Osteocyte (in vitro differentiated cells): ENCODE measurements around the gene PPM1H. TPM values are rescaled to one million over a fixed set of nuclear protein-coding genes. Genes with fewer than 3 reads are reported as not detected.

ENCODE experiments used
- DNase-seq: peaks from one replicate; pipeline ENCODE4 v3.0.0; 2021; ENCODE audit warnings: mixed read lengths; ENCODE audit not compliant: unreplicated experiment; ENCODE audit errors: extremely low spot score
- H3K27ac Mint-ChIP-seq: one replicate; pipeline ENCODE4 v1.8.0; 2021; ENCODE audit warnings: mild to moderate bottlenecking, mixed read lengths; ENCODE audit not compliant: unreplicated experiment
- H3K27me3 Mint-ChIP-seq: one replicate; pipeline ENCODE4 v1.8.0; 2021; ENCODE audit warnings: mixed read lengths; ENCODE audit not compliant: unreplicated experiment
- H3K36me3 Mint-ChIP-seq: one replicate; pipeline ENCODE4 v1.8.0; 2021; ENCODE audit warnings: mixed read lengths; ENCODE audit not compliant: unreplicated experiment
- H3K4me1 Mint-ChIP-seq: one replicate; pipeline ENCODE4 v1.8.0; 2021; ENCODE audit warnings: mixed read lengths; ENCODE audit not compliant: unreplicated experiment
- H3K4me3 Mint-ChIP-seq: one replicate; pipeline ENCODE4 v1.8.0; 2021; ENCODE audit warnings: mild to moderate bottlenecking, moderate library complexity, mixed read lengths; ENCODE audit not compliant: unreplicated experiment
- H3K9me3 Mint-ChIP-seq: one replicate; pipeline ENCODE4 v1.8.0; 2021; ENCODE audit warnings: mixed read lengths; ENCODE audit not compliant: unreplicated experiment
- total RNA-seq: library from RNA; stranded (reverse); gene quantifications from 2 replicates; pipeline ENCODE4 v1.2.1, GENCODE V29; 2021
- TF ChIP-seq, protein P1 (sequence below): fragments of 200-600 bp; sonication (generic); IDR thresholded peaks from 2 replicates; pipeline ENCODE4 v1.5.0; 2021; ENCODE audit warnings: antibody characterized with exemption, mild to moderate bottlenecking, moderate library complexity

Gene PPM1H
- total RNA-seq, 1 donor from 2014 or later = 60.8 TPM

GRCh38 chr12:62716866-62717525, 218.0 kb downstream of the PPM1H start:
- H3K36me3 Mint-ChIP-seq = peaks cover 42% of the 10 kb centered on the region
- no peaks in the 10 kb centered on the region for H3K27me3 Mint-ChIP-seq
- TF ChIP-seq, protein P1, sequence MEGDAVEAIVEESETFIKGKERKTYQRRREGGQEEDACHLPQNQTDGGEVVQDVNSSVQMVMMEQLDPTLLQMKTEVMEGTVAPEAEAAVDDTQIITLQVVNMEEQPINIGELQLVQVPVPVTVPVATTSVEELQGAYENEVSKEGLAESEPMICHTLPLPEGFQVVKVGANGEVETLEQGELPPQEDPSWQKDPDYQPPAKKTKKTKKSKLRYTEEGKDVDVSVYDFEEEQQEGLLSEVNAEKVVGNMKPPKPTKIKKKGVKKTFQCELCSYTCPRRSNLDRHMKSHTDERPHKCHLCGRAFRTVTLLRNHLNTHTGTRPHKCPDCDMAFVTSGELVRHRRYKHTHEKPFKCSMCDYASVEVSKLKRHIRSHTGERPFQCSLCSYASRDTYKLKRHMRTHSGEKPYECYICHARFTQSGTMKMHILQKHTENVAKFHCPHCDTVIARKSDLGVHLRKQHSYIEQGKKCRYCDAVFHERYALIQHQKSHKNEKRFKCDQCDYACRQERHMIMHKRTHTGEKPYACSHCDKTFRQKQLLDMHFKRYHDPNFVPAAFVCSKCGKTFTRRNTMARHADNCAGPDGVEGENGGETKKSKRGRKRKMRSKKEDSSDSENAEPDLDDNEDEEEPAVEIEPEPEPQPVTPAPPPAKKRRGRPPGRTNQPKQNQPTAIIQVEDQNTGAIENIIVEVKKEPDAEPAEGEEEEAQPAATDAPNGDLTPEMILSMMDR = no peak
- DNase-seq = no peak
- no peaks in the 10 kb centered on the region for H3K9me3 Mint-ChIP-seq
- H3K27ac Mint-ChIP-seq = no peak overlapping the region
- H3K4me3 Mint-ChIP-seq = no peak overlapping the region
- peaks cover 45% of the 10 kb centered on the region for H3K4me1 Mint-ChIP-seq

GRCh38 chr12:62716037-62716436, 218.9 kb downstream of the PPM1H start:
- Mint-ChIP-seq H3K9me3 (no peaks in the 10 kb centered on the region), H3K4me3 (no peak overlapping the region), H3K27ac (no peak overlapping the region), H3K4me1 (peaks cover 44% of the 10 kb centered on the region), H3K36me3 (peaks cover 44% of the 10 kb centered on the region), H3K27me3 (no peaks in the 10 kb centered on the region)
- no peak for DNase-seq
- TF ChIP-seq, protein P1 = no peak

GRCh38 chr12:62714774-62715721, 219.9 kb downstream of the PPM1H start:
- Mint-ChIP-seq H3K9me3 (no peaks in the 10 kb centered on the region), H3K4me3 (no peak overlapping the region), H3K36me3 (peaks cover 44% of the 10 kb centered on the region), H3K27me3 (no peaks in the 10 kb centered on the region), H3K4me1 (peaks cover 37% of the 10 kb centered on the region), H3K27ac (peak overlapping the region; percentile 59)
- TF ChIP-seq, protein P1 = no peak
- no peak for DNase-seq

- TF ChIP-seq, protein P1 = no peak
- DNase-seq = no peak
- Mint-ChIP-seq H3K4me1 (peaks cover 44% of the 10 kb centered on the region), H3K4me3 (no peak overlapping the region), H3K27me3 (no peaks in the 10 kb centered on the region), H3K36me3 (peaks cover 41% of the 10 kb centered on the region), H3K9me3 (no peaks in the 10 kb centered on the region), H3K27ac (peak overlapping the region; percentile 44)
These were observed 220.7 kb downstream of the PPM1H start for GRCh38 chr12:62714181-62714773.

GRCh38 chr12:62713723-62714122, 221.2 kb downstream of the PPM1H start:
- no peak overlapping the region for H3K27ac Mint-ChIP-seq
- DNase-seq = no peak
- TF ChIP-seq, protein P1 = no peak
- no peaks in the 10 kb centered on the region for H3K9me3 Mint-ChIP-seq
- H3K4me1 Mint-ChIP-seq = peaks cover 49% of the 10 kb centered on the region
- H3K27me3 Mint-ChIP-seq = no peaks in the 10 kb centered on the region
- no peak overlapping the region for H3K4me3 Mint-ChIP-seq
- peaks cover 40% of the 10 kb centered on the region for H3K36me3 Mint-ChIP-seq
